VCaP (cell line): ENCODE data around the gene YKT6.

ENCODE experiments used
- H3K27ac ChIP-seq: fragments of 450-650 bp; 2 replicates; pipeline ENCODE4 v1.5.1; 2017
- TF ChIP-seq, protein P1 (sequence below): fragments of 450-650 bp; conservative IDR thresholded peaks from 2 replicates; pipeline ENCODE4 v1.5.1; 2017; ENCODE audit warnings: mild to moderate bottlenecking, moderate library complexity

Gene YKT6

DNA sequence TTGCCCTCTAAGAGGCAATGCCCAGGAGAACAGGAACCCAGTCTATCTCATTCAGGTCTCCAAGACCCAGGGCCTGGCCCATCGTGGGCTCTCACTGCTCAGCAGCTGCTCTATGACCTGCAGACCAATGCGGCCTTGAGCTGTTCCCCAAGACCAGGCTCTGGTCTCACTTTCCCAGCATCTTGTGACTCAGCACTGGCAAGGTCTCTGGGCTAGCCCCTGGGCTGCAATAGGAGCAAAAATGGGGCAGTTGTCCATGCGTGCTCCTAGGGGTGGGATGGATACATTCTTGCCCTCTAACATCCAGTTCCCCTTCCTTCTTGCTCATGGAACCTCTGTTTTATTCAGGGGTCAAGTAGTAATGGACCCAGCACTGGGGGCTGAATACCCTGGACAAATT lies 25.0 kb upstream of the YKT6 start:
- H3K27ac ChIP-seq = no peak overlapping the region
- TF ChIP-seq, protein P1, sequence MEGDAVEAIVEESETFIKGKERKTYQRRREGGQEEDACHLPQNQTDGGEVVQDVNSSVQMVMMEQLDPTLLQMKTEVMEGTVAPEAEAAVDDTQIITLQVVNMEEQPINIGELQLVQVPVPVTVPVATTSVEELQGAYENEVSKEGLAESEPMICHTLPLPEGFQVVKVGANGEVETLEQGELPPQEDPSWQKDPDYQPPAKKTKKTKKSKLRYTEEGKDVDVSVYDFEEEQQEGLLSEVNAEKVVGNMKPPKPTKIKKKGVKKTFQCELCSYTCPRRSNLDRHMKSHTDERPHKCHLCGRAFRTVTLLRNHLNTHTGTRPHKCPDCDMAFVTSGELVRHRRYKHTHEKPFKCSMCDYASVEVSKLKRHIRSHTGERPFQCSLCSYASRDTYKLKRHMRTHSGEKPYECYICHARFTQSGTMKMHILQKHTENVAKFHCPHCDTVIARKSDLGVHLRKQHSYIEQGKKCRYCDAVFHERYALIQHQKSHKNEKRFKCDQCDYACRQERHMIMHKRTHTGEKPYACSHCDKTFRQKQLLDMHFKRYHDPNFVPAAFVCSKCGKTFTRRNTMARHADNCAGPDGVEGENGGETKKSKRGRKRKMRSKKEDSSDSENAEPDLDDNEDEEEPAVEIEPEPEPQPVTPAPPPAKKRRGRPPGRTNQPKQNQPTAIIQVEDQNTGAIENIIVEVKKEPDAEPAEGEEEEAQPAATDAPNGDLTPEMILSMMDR = no peak

DNA sequence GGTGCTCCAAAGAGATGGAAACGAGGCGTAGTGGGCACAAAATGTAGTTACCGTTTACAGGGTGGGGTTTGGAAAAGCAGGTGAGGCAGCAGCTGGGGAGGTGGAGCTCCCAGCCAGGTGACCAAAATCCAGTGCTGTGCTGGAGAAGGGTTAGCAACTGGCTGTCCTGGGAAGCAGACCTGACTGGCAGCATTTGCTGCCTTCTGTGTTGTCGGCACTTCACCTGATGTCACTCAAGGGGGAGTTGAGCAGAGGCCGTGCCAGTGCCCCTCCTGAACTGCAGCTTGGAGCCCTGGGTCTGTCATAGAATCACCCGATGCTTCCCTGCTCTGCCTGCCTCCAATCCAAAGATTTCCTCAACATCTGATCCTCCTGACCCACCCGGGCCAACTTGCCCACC lies 24.3 kb upstream of the YKT6 start:
- no peak overlapping the region for H3K27ac ChIP-seq
- TF ChIP-seq, protein P1 = no peak

DNA sequence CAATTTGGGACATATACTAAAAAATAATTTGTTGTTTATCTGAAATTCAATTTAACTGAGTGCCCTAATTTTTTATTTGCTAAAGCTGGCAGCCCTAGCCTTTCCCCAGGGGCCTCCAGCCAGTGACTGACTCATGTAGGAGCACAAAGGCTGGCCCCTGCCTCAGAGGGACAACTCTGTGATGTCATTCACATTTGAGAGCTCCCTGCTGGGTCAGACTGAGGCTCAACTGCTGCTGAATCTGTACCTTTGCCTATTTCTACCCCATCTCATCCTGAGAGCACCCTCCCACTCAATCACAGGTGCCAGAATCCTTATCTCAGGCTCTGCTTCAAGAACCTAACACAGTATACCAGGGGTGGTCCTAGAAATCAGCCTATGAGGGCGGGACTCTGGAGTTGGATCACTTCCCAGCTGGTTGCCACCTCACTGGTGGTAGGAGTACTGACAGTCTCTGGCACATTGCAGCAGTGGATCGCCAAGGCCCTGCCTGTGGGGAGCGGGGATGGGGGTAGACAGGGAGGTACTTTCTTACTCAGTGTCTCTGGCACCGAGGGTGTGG lies 23.1 kb upstream of the YKT6 start:
- H3K27ac ChIP-seq = no peak overlapping the region
- TF ChIP-seq, protein P1 = no peak

DNA sequence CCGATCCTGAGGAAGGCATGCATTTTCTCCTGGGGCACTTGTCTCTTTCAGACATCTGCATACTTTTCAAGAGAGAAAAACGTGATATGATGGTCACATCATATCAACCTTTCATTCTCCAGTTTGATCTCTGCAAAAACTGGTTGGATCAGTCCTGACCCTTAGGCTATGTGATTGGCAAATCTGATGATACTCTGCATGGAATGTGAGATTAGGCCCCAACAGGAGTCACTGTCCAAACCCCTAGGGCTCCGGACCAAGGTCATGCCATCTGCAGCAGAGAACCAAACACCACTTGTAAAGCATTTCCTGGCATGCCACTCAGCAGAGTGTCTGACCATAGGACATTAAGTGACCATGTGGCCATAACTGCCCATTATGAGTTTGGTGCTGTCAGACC lies 20.1 kb upstream of the YKT6 start:
- TF ChIP-seq, protein P1 = no peak

DNA sequence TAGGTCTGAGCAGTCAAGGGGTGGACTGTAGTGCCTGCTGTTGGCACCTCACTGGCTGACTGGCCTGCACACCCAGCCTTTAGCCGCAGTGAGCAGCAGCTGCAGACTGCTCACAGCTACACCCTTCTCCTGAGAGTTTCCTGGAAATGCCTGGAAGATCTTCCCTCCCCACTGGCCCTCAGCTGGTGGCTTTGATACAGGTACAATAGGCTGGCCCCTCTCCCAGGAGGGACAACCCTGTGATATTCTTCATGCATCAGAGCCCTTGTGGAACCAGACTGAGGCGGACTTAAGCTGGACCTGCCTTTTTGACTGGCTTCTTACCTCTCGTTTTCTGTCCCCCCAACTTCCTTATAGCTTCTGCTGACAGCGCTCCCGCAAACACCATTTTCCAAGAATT lies 18.0 kb upstream of the YKT6 start:
- TF ChIP-seq, protein P1 = no peak
- H3K27ac ChIP-seq = no peak overlapping the region

More for the DNA sequence above, 20.1 kb upstream of the YKT6 start:
- H3K27ac ChIP-seq = no peak overlapping the region

DNA sequence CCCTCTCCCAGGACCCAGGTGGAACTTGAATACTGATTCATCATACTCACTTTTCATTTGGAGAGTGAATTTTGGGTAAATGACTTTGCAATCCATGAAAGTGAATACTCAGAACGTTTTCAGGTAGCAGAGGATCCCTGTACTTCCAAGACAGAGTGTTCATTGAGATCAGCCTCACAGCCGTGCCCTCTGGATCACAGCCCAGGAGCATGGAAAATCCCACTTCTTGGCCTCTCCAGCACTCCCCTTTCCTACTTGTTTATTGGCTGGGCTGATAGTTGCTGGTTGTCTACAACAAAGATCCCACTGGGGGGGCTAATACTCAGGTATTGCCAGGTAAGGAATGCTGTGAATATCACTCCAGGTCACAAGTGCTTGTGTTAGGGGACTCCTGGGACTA lies 17.4 kb upstream of the YKT6 start:
- TF ChIP-seq, protein P1 = no peak

DNA sequence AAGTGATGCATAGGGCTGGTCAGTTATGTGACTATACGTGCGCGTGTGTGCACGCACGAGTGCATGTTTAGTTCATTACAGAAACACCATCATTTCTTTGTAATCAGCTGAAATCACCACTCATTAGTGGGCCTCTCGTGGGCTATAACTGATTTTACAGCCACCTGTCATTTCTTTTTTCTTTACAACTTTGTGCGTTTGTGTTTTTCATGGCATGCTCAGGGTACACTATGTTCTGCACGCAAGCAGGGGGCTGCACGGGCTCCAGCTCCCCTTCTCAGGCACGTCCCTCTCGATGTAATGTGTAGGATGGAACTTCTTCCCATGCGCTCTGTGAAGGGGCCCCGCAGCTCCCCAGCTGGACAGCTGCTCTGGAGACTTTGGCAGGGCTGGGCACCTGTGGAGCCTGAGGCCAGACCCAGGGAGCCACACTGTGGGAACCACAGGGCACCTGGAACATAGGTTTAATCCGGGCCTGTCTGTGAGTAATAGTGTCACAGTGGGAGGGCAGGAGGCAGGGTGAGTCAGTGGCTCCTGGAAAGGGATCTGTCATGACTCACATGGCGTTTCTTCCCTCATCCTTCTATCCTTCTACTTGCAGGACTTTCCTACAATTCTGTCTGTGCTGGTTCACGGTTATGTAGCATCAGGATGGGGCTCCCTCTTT lies 16.4 kb upstream of the YKT6 start:
- TF ChIP-seq, protein P1 = no peak
- H3K27ac ChIP-seq = no peak overlapping the region

More for the DNA sequence above, 17.4 kb upstream of the YKT6 start:
- H3K27ac ChIP-seq = no peak overlapping the region
